ENCODE results near the gene CDK11A. TPM values are rescaled to one million over a fixed set of nuclear protein-coding genes. Genes with fewer than 3 reads are reported as not detected.
"Not testable (repeated sequence)": the region's sequence is repeated elsewhere in the genome, so short reads cannot be mapped to it uniquely, and the experiment has no call there.

Gene CDK11A
- total RNA-seq, 1 donor from 2014 or later: 18.3 TPM

GRCh38 chr1:1755426-1755825 lies 31.3 kb upstream of the CDK11A start:
- FAIRE-seq (no peak), DNase-seq (ENCODE audit: low spot score in 2 of 2) (peak in 1 of 2 donors; percentile 2)

GRCh38 chr1:1754051-1754815 lies 30.1 kb upstream of the CDK11A start:
- FAIRE-seq: no peak
- DNase-seq (ENCODE audit: low spot score in 2 of 2): peak; percentile 23 to 32

- FAIRE-seq (no peak), DNase-seq (ENCODE audit: low spot score in 2 of 2) (peak; percentile 16 to 34)
These were observed 29.4 kb upstream of the CDK11A start for GRCh38 chr1:1753607-1754005.

- no peak for FAIRE-seq
- peak; percentile 37 for DNase-seq (ENCODE audit: low spot score in 2 of 2)
These were observed 28.8 kb upstream of the CDK11A start for GRCh38 chr1:1752636-1753606.

DNA sequence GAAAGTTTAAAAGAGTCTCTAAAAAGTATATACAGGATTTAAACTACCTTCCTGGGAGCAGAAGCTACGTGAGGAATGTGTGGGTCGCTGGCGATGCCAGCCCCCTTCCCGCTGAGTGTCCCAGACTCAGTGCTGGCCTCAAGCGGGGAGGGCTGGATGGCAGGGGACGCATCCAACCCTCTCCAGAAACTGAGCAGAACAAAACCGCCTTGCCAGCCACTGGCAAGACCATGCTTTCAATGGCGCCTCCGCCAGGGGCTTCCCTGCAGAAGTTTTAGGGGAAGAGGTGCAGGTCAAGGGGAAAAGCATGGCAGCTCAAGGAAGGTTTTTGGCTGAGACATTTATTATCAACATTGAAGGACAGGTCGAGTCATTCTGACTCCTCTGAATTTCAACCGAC lies 28.0 kb upstream of the CDK11A start:
- no peak for FAIRE-seq

GRCh38 chr1:1749941-1750340 lies 25.8 kb upstream of the CDK11A start:
- FAIRE-seq; DNase-seq (ENCODE audit: low spot score in 2 of 2): not testable (repeated sequence)

More for the DNA sequence above, 28.0 kb upstream of the CDK11A start:
- DNase-seq (ENCODE audit: low spot score in 2 of 2): peak in 1 of 2 donors; percentile 5

DNA sequence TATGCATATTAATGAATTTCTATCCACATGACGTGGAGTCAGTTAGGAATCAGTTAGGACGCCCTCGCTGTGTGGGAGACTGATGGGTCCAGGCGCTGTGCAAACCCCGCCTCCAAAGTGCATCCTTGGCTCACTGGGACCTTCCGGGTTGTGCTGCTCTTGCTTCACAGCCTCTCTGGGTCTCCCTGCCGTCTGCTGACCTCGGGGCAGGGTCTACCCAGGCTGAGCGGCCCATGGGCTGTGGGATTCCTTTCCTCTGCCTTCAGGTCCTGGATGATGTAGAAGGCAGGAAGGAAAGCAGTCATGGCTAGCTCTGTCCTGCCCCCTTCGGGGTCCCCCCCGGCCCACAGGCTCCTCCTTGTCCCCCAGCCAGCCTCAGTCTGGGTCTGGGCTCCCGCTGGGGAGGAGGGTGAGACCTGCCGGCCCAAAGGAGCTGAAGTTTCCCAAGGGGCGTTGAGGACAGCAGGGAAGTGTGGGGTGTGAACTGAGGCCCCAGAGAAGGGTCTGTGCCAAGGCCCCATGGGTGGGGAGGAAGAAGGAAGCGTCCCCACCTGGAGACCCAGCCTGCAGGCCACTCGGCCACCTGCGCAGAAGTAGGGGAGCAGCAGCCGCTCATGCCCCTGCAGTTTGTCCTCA lies 24.6 kb upstream of the CDK11A start:
- DNase-seq (ENCODE audit: low spot score in 2 of 2) (peak in 1 of 2 donors; percentile 10), FAIRE-seq (no peak)

GRCh38 chr1:1746566-1746909 lies 22.4 kb upstream of the CDK11A start:
- FAIRE-seq; DNase-seq (ENCODE audit: low spot score in 2 of 2): not testable (repeated sequence)

DNA sequence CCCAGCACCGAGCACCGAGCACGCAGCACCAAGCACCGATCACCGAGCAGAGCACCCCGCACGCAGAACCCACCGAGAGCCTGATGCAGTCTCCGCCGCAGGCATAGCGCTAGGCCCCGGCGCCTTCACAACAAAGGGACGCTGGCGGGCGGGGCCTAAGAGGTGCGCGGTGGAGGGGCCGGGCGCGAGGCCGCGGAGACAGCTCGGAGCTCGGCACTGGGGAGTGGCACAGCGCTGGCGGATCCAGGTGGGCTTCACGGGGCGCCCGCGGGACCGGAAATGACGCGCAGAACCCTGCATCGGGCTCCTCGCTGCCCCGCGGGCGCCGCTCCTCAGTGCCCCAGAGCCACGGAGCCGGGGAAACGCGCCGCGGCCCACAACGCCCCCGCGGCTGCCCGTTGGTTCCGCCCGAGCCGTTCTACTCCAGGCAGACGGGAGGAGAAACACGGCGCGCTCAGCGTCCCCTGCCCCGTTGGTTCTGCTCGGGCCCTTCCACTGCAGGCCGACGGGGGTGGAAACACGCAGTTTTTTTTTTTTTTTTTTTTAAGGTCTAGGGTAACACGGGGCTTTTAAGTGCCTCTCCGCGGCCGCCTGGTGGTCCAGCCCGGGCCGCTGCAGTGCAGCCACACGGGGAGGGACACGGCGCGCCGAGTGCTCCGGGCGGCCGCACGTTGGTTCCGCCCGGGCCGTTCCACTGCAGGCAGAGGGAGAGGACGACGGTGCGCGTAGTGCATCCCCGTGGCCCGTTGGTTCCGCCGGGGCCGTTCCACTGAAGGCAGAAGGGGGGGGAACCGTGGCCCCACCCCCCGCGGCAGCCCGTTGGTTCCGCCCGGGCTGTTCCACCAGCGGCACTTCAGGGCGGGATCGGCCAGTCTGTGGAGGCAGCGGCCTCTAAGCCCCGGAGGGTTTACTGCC lies 21.8 kb upstream of the CDK11A start:
- FAIRE-seq: not testable (repeated sequence)
- DNase-seq (ENCODE audit: low spot score in 2 of 2): peak; percentile 32 to 58

GRCh38 chr1:1742529-1742928 lies 18.4 kb upstream of the CDK11A start:
- not testable (repeated sequence) for FAIRE-seq; DNase-seq (ENCODE audit: low spot score in 2 of 2)

DNA sequence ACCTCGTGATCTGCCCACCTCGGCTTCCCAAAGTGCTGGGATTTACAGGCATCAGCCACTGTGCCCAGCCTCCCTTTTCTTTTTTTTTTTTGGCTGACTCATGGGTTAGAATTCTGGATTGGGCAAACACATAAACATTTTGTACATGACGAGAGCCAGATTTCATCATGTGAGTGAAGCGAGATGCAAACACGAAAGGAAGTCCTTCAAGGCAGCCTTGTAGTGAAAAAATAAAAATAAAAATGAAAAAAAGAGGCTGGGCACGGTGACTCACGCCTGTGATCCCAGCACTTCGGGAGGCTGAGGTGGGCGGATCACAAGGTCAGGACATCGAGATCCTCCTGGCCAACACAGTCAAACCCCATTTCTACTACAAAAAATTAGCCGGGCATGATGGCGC lies 16.9 kb upstream of the CDK11A start:
- not testable (repeated sequence) for DNase-seq (ENCODE audit: low spot score in 2 of 2); FAIRE-seq

DNA sequence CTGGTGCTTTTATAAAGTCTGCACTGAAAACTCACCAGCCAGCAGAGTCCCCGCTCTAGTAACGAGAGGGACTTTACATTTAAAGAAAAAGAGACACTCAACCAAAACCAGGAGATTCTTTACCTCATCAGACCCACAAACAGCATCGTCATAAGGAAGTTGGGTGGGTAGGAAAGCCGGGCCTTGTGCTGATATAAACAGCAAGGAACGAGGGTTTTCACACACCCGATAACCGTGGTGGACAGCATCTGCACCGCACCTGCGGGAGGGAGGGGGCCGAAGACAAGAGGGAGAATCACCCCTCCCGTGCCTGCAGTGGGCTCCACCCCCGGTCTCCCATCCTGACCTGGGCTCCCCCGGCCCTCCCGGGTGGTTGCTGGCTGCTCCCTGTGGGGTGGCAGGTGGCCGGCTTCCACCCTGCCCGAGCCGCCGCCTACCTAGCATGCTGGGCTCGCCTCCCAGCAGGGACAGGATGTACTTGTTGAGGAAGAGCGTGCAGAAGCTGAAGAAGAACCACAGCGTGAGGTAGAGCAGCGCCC lies 14.7 kb upstream of the CDK11A start:
- not testable (repeated sequence) for FAIRE-seq; DNase-seq (ENCODE audit: low spot score in 2 of 2)

DNA sequence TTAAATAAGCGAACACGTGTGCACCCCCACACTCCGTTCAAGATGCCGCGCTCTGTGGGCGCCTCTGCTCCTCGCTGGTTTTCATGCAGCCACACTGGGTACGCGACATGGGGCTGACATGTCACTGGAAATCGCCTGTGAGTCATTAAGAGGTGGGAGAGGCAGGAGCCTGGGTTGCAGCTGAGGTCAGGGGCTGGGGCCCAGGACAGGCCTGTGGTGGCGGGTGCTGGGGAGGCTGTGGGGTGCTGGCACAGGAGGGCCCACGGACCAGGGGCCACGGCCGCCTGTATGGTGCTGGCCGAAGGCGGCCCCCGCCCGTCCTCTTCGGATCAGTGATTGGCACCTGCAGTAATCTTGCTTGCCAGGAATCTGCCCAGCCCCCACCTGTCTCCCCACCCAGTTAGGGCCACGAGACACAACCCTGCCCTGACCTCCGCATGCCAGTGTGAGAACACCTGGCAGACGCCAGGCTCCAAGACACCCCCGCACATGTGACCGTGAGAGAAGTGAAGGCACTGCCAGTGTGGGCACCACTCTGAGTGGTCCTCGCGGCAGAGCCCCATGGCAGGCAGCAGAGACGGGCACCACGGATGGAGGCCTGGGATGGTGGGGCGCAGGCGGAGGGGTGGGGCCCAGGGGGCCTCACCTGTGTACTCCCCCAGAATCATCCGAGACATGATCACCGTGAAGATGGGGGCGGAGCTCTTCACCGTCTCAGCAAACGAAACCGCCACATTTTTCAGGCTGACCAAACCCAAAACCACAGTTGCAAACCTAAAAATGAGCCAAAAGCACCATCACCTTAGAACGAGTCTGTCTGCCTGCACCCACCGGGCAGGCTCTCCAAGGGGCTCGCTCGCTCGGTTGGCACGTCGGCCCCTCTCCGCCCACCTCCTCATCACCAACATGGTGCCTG lies 13.8 kb upstream of the CDK11A start:
- not testable (repeated sequence) for DNase-seq (ENCODE audit: low spot score in 2 of 2); FAIRE-seq

GRCh38 chr1:1732381-1732780 lies 8.2 kb upstream of the CDK11A start:
- DNase-seq (ENCODE audit: low spot score in 2 of 2) (no peak), FAIRE-seq (no peak)

DNA sequence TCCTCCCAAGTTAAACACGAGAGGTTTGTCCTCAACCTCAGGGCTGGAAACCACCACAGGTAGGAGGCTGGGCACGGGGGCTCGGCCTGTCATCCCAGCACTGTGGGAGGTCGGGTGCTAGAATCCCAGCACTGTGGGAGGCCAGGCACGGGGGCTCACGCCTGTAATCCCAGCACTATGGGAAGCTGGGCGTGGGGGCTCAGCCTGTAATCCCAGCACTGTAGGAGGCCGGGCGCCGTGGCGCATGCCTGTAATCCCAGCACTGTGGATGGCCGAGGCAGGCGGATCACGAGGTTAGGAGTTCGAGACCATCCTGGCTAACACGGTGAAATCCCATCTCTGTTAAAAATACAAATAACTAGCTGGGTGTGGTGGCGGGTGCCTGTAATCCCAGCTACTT lies 6.7 kb upstream of the CDK11A start:
- DNase-seq (ENCODE audit: low spot score in 2 of 2): no peak
- FAIRE-seq: no peak

- not testable (repeated sequence) for DNase-seq (ENCODE audit: low spot score in 2 of 2); FAIRE-seq
These were observed 6.1 kb upstream of the CDK11A start for GRCh38 chr1:1730230-1730629.

DNA sequence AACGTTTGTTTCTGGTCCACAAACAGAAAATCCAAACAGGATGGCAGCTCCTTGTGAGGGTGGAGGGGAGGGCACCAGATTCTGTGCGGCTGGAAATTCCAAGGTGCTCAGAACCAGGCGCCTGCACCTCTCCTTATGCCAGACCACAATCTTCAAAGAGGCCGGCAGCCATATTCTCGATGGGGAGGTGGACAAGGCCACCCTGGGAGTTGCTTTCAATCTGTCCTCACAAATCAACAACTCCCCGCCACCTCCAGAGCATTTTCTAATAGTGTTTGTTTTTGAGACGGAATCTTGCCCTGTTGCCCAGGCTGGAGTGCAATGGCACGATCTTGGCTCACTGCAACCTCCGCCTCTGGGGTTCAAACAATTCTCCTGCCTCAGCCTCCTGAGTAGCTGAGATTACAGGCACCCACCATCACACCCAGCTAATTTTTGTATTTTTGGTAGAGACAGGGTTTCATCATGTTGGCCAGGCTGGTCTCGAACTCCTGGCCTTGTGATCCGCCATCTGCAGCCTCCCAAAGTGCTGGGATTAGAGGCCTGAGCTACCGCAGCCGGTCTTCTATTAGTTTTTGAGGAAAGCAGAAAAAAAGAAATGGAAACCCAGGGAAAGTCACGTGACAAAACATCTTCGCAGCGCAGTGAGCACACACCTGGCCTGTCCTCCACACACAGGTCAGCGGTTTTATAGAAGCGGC lies 5.1 kb upstream of the CDK11A start:
- DNase-seq (ENCODE audit: low spot score in 2 of 2); FAIRE-seq: not testable (repeated sequence)
